Fibroblast of skin of left quadriceps (primary cell): Measurements from ENCODE around the gene EXOC4.
"Not testable (repeated sequence)": the region's sequence is repeated elsewhere in the genome, so short reads cannot be mapped to it uniquely, and the experiment has no call there.

ENCODE experiments used
- DNase-seq, 2 experiments: peaks; one replicate each; pipeline ENCODE4 v3.0.0-alpha.2; 2013; ENCODE audit warnings: low read depth in 2 of 2

Gene EXOC4

GRCh38 chr7:133978502-133979295 lies 725.8 kb downstream of the EXOC4 start:
- no peak for DNase-seq

GRCh38 chr7:133980804-133981203 lies 727.9 kb downstream of the EXOC4 start:
- DNase-seq, result no peak

- no peak for DNase-seq
Observed at GRCh38 chr7:133983685-133984419, 731.0 kb downstream of the EXOC4 start.

- no peak for DNase-seq
Observed at GRCh38 chr7:133985300-133985699, 732.4 kb downstream of the EXOC4 start.

GRCh38 chr7:133987582-133987981 lies 734.7 kb downstream of the EXOC4 start:
- no peak for DNase-seq

- DNase-seq, result no peak
Observed at GRCh38 chr7:133993547-133993946, 740.7 kb downstream of the EXOC4 start.

GRCh38 chr7:133994100-133994499 lies 741.2 kb downstream of the EXOC4 start:
- DNase-seq, result not testable (repeated sequence)

GRCh38 chr7:133997463-133997862 lies 744.6 kb downstream of the EXOC4 start:
- DNase-seq, result no peak

GRCh38 chr7:133999178-133999577 lies 746.3 kb downstream of the EXOC4 start:
- DNase-seq, result no peak

GRCh38 chr7:134004829-134005505 lies 752.1 kb downstream of the EXOC4 start:
- DNase-seq, result no peak

GRCh38 chr7:134009314-134010110 lies 756.6 kb downstream of the EXOC4 start:
- no peak for DNase-seq

- DNase-seq, result no peak
Observed at GRCh38 chr7:134013249-134013648, 760.4 kb downstream of the EXOC4 start.

GRCh38 chr7:134014935-134015334 lies 762.1 kb downstream of the EXOC4 start:
- no peak for DNase-seq

GRCh38 chr7:134016223-134016941 lies 763.5 kb downstream of the EXOC4 start:
- DNase-seq, result peak in 1 of 2 experiments; percentile 5

GRCh38 chr7:134016942-134017303 lies 764.0 kb downstream of the EXOC4 start:
- no peak for DNase-seq

GRCh38 chr7:134018306-134018705 lies 765.4 kb downstream of the EXOC4 start:
- DNase-seq, result no peak

GRCh38 chr7:134019251-134019650 lies 766.4 kb downstream of the EXOC4 start:
- DNase-seq, result no peak

- no peak for DNase-seq
Observed at GRCh38 chr7:134021836-134022235, 769.0 kb downstream of the EXOC4 start.

GRCh38 chr7:134022286-134022911 lies 769.5 kb downstream of the EXOC4 start:
- no peak for DNase-seq

- no peak for DNase-seq
Observed at GRCh38 chr7:134024739-134025138, 771.9 kb downstream of the EXOC4 start.

- no peak for DNase-seq
Observed at GRCh38 chr7:134028853-134029252, 776.0 kb downstream of the EXOC4 start.
